ENCODE measurements around the gene CRYBB1. TPM values are rescaled to one million over a fixed set of nuclear protein-coding genes. Genes with fewer than 3 reads are reported as not detected.

Gene CRYBB1
- total RNA-seq, 1 experiment from 2014 or later, result not detected

DNA sequence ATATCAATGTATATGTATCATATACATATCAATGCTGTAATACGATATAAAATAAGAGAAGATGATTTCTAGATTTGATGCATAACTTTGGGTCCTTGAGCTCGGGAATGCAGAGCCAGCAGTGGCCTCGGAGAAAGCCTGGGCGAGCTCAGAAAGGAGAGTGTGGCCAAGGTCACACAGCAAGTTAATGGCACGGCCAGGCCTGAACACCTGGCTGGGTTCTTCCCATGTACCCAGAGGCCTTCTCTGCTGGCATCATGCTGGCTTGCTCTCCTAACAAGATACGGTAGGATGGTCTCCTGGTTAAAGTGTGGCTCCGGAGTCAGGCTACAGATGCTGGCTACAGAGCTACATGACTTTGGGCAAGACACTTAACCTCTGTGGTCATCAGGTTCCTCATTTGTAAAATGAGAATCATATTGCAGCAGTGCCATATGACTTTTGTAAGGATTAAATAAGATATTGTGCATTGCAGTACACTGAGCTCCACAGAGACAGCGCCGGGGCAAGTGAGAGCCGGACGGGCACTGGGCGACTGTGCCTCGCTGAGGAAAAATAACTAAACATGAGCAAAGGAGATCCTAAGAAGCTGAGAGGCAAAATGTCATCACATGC lies 57.8 kb downstream of the CRYBB1 start:
- ATAC-seq (no peak), DNase-seq (ENCODE audit: low read depth, low spot score) (no peak)
- intact Hi-C loops (cut with micrococcal nuclease; ENCODE audit: unreplicated experiment) (no loop called here), in situ Hi-C loops (cut with HindIII; ENCODE audit: low pct_unique_long_range_greater_than_20kb, low sequenced_read_pairs) (no loop called here)
- H3K27me3 ChIP-seq (ENCODE audit: control insufficient read depth, insufficient read depth, low read length), result no peaks in the 10 kb centered on the region
- H3K9me3 ChIP-seq (ENCODE audit: control insufficient read depth, insufficient read depth, low read depth, low read length), result no peaks in the 10 kb centered on the region
- no peak overlapping the region for H3K4me3 ChIP-seq (ENCODE audit: low read depth in 2 of 2, low read length in 2 of 2)
- ChIA-PET POLR2A (no interaction called here), CTCF (no interaction called here)
- H3K36me3 ChIP-seq (ENCODE audit: control insufficient read depth, insufficient read depth, low read length), result no peaks in the 10 kb centered on the region
- no peaks in the 10 kb centered on the region for H3K4me1 ChIP-seq (ENCODE audit: control insufficient read depth, insufficient read depth, low read length)
- TF ChIP-seq SIN3A (IDR thresholded peaks at IDR 0.05; ENCODE audit: borderline replicate concordance, insufficient read depth, low read depth, low read length) (no peak), POLR2AphosphoS5 (IDR thresholded peaks at IDR 0.05; ENCODE audit: low read depth, low read length) (no peak), TCF7L2 (IDR thresholded peaks at IDR 0.05; ENCODE audit: low read depth, low read length) (no peak)
- TF ChIP-seq, protein P1, sequence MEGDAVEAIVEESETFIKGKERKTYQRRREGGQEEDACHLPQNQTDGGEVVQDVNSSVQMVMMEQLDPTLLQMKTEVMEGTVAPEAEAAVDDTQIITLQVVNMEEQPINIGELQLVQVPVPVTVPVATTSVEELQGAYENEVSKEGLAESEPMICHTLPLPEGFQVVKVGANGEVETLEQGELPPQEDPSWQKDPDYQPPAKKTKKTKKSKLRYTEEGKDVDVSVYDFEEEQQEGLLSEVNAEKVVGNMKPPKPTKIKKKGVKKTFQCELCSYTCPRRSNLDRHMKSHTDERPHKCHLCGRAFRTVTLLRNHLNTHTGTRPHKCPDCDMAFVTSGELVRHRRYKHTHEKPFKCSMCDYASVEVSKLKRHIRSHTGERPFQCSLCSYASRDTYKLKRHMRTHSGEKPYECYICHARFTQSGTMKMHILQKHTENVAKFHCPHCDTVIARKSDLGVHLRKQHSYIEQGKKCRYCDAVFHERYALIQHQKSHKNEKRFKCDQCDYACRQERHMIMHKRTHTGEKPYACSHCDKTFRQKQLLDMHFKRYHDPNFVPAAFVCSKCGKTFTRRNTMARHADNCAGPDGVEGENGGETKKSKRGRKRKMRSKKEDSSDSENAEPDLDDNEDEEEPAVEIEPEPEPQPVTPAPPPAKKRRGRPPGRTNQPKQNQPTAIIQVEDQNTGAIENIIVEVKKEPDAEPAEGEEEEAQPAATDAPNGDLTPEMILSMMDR (IDR thresholded peaks at IDR 0.05), result no peak
- TF ChIP-seq, protein P2, sequence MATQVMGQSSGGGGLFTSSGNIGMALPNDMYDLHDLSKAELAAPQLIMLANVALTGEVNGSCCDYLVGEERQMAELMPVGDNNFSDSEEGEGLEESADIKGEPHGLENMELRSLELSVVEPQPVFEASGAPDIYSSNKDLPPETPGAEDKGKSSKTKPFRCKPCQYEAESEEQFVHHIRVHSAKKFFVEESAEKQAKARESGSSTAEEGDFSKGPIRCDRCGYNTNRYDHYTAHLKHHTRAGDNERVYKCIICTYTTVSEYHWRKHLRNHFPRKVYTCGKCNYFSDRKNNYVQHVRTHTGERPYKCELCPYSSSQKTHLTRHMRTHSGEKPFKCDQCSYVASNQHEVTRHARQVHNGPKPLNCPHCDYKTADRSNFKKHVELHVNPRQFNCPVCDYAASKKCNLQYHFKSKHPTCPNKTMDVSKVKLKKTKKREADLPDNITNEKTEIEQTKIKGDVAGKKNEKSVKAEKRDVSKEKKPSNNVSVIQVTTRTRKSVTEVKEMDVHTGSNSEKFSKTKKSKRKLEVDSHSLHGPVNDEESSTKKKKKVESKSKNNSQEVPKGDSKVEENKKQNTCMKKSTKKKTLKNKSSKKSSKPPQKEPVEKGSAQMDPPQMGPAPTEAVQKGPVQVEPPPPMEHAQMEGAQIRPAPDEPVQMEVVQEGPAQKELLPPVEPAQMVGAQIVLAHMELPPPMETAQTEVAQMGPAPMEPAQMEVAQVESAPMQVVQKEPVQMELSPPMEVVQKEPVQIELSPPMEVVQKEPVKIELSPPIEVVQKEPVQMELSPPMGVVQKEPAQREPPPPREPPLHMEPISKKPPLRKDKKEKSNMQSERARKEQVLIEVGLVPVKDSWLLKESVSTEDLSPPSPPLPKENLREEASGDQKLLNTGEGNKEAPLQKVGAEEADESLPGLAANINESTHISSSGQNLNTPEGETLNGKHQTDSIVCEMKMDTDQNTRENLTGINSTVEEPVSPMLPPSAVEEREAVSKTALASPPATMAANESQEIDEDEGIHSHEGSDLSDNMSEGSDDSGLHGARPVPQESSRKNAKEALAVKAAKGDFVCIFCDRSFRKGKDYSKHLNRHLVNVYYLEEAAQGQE (IDR thresholded peaks at IDR 0.05; ENCODE audit: insufficient read depth in 1 of 2, low read depth in 2 of 2, low read length in 1 of 2), result no peak
- BruUV-seq (replicated peaks), result no TSS peak
- H3K27ac ChIP-seq (ENCODE audit: low read length), result no peak overlapping the region

DNA sequence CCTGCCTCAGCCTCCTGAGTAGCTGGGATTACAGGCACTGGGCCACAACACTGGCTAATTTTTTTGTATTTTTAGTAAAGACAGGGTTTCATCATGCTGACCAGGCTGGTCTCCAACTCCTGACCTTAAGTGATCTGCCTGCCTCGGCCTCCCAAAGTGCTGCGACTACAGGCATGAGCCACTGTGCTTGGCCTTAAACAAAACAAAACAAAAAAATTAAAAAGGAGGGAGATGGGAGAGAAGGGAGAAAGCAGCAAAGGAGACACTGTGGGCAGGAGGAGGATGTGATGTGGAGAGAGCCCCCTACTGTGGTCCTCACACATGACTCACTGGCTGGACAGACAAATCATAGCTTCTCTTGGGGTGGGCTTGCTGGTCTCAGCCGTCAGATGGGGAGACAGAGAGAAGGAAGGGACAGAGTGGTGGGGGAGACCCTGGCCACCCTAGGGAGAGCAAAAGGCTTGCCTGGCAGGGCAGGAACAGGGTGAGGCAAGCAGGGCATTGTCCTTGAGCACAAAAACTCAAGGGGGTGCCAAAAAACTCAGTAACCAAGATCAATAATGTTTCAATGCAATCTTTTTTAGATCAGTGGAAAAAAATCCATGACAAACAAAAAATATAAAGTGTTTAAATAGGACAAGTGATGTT lies 59.5 kb downstream of the CRYBB1 start:
- CTCF ChIA-PET, result no interaction called here
- in situ Hi-C loops (cut with HindIII; ENCODE audit: low pct_unique_long_range_greater_than_20kb, low sequenced_read_pairs), result no loop called here
- intact Hi-C loops (cut with micrococcal nuclease; ENCODE audit: unreplicated experiment), result no loop called here
- no peak overlapping the region for H3K27ac ChIP-seq (ENCODE audit: low read length)
- ATAC-seq (no peak), DNase-seq (ENCODE audit: low read depth, low spot score) (no peak)
- no peak overlapping the region for H3K4me3 ChIP-seq (ENCODE audit: low read depth in 2 of 2, low read length in 2 of 2)
- no peak for TF ChIP-seq SIN3A (IDR thresholded peaks at IDR 0.05; ENCODE audit: borderline replicate concordance, insufficient read depth, low read depth, low read length)
- no peak for TF ChIP-seq TCF7L2 (IDR thresholded peaks at IDR 0.05; ENCODE audit: low read depth, low read length)
- TF ChIP-seq, protein P1 (IDR thresholded peaks at IDR 0.05), result no peak
- POLR2A ChIA-PET, result no interaction called here
- no peaks in the 10 kb centered on the region for H3K9me3 ChIP-seq (ENCODE audit: control insufficient read depth, insufficient read depth, low read depth, low read length)
- no TSS peak for BruUV-seq (replicated peaks)
- no peaks in the 10 kb centered on the region for H3K4me1 ChIP-seq (ENCODE audit: control insufficient read depth, insufficient read depth, low read length)
- H3K36me3 ChIP-seq (ENCODE audit: control insufficient read depth, insufficient read depth, low read length), result no peaks in the 10 kb centered on the region
- no peaks in the 10 kb centered on the region for H3K27me3 ChIP-seq (ENCODE audit: control insufficient read depth, insufficient read depth, low read length)

Measured in Panc1 (cell line).